ENCODE data around the gene ZNF664.

The ZNF664 gene

DNA sequence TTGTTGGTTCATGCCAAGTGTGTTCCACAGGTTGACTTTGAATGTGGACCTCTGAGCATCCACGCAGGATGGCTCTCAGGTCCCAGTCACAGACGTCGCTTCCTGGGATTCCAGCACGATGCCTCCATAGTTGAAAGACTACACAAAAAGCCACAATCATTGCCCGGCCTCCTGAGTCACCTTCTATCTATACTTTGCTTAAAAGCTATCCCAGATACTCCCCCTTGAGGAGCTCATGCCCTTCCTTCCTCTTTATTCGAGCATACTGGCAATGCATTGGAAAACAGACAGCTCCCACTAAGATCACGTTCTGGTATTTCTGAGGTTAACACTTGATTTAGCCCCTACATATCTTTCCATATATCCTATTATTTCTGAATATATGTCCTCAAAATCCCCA is 40.1 kb downstream of the ZNF664 start:
- DNase-seq: no peak

DNA sequence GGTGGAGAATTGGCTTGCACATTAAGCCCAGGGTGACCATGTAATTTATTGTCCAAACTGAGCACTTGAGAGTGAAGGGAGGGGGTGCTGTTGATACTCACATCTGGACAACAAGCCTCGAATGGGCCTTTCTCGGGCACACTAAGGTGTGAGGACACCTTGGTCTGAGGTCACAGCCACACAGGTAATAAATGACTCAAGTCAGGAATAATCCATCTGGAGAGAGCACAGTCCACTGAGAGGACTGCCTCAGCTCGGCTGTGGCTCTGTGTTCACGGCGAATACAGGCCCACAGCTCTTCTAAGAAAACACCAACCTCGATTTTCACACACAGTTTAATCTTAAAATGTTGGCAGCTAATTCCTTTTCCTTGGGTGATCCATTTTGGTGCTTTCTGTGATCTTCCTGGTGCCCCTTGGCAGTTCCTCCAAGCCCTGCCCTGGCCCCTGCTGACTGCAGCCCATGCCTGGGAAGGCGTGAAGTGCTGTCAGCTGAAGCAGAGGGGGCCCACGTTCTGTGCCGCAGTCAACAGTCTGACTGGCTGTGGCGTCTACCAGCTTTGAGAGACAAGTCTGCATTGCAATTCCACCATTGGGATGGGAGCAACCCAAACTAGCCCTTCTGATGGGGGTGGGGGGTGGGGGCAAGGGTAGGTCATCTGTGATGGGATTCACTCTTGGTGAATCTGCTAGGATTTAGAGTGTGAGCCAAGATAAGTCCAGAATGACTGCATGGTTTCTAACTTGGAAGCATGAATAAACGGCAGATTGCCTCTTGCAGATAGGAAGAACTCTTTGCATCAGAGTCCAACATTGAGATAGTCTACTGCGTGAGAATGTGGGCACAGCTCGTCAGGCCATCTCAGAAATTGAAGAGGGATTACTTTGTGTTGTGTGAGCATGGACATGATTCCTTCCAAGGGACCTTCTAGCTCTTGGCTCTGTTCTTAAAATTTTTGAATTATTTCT is 42.8 kb downstream of the ZNF664 start:
- no peak for DNase-seq

DNA sequence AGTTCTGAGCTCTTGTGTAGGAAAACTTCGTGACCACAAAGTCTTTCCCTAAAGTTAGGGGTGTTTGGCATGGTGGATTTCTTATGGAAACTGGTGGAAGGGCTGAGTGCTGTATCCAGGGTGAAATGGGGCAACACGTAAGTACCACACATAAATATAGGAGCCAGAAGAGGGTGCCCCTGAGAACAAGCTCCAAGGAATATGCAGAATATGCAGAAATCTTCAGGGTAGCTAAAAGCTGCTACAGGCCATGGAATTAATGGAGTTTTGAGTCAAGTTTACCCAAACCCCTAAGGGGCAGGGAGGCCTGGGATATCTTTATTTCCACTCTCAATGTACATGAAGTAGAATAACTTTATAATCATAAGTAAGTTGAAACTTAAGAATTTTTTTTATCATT is 44.0 kb downstream of the ZNF664 start:
- DNase-seq: no peak

DNA sequence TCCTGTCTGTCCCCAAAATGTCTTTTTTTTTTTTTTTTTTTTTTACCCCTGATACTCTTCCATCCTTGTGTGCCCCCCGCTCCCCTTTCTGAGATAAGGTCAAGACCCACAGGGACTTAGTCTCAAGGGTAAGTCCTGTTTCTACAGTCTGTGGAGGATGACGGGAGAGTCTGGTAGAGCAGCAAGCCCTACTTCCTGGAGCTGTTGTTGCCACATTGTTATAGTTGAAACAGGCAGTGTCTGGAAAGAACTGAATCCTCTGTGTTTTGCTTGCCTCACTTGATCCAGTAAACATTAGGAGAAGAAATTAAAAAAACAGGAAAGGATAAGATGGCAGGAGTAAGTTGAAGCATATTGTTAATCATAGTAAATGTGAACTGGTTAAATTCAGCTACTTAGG is 45.5 kb downstream of the ZNF664 start:
- DNase-seq: no peak

DNA sequence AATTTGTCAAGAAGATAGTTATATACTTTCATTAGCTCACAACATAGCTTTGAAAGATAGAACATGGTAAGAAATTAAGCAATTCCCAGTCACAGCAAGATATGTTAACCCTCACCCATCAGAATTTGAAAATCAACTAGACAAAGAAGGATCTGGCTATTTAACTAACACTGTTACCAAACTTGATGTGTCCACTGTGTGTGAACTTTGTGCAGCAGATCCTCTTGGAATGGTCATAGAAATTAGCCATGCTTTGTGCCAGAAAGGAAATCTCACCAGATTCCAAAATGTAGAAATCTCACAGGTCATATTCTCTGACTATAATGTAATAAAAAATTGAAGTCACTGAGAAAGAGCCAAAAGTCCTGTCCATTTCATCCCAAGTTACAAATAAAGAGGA is 46.1 kb downstream of the ZNF664 start:
- DNase-seq: no peak

DNA sequence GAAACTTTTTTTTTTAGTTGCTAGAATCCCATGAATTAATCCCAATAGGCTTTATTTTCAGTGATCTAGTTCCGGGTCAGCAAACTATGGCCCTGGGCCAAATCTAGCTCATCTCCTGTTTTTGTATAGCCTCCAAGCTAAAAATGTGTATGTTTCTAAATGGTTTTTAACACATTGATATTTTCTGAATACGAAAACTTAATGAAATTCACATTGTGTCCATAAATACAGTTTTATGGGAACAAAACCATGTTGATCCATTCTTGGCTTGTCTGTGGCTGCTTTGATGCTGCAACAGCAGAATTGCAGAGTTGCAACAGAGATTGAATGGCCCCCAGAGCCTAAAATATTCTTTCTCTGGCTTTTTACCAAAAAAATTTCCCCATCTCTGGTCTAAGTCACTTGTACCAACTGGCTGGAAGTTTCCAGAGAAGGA is 47.5 kb downstream of the ZNF664 start:
- no peak for DNase-seq

DNA sequence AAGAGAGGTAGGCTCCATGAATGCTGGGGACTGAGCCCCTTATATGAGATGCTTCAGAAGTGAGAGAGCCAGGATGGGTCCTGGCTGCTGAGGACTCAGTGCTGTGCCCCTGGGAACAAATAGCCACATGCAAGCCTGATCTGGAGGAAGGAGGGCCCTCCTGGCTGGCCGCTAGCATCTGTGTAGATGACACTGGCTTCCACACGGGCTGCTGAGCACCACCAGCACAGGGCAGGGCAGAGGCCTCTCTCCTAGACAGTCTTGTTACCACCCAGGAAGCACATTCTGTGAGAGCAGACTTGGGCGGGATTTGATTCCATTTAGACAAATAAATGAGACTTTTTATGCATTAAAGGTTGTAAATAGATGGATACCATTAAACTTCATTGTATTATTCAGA is 48.0 kb downstream of the ZNF664 start:
- DNase-seq: no peak

DNA sequence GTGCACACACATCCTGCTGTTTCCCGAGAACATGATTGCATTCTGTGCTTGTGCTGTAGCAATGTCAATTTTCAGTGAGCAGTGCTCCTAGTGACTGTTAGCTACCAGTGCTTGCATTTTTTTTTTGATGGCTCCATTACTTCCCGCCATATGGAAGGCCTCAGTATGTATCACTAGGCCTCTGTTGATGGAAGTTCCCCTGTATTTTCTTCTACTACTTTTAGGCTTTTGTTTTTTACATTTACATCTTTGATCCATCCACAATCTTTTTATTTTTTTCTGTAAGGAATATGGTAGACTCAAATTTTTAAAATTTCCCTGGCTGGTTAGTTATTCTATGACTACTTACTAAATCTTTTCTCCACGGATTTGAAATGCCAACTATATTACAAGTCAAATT is 49.1 kb downstream of the ZNF664 start:
- no peak for DNase-seq

DNA sequence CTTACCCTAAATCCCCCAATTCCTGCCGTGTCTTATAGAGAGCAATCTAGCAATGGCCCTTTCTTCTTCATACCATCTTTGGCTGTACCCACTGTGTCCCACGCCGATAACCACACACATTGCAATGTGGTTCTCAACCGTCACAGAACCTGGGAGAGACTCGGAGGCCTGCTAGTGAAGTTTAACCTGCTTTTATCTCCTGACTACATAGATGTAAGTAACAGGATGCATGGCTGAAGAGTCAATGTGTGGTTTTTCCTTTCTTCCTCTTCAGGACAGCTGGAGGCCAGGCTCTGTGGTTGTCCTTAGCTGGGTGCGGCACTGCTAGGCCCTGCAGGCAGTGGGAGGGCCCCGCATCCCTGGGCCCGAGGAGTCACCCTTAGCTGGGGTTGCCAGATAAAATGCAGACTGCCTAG is 51.3 kb downstream of the ZNF664 start:
- DNase-seq: no peak

DNA sequence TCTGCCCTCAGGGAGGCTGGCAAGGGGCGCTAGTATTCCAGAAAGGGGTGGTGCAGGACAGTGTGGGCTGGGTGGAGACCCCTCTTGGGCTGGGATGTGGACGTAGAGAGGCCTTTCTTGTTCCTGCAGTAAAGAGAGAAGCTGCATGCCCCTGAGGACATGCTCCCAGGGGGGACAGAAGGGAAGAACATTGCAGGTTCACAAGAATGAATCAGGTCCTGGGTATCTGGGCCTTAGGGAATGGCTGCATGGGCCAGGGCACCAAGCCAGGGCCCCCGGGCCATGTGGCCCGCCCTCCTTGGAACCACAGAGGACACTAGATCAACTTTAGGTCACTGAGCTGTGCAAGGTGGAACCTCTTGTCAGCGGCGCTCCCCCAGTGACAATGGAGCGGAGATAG is 51.8 kb downstream of the ZNF664 start:
- no peak for DNase-seq

DNA sequence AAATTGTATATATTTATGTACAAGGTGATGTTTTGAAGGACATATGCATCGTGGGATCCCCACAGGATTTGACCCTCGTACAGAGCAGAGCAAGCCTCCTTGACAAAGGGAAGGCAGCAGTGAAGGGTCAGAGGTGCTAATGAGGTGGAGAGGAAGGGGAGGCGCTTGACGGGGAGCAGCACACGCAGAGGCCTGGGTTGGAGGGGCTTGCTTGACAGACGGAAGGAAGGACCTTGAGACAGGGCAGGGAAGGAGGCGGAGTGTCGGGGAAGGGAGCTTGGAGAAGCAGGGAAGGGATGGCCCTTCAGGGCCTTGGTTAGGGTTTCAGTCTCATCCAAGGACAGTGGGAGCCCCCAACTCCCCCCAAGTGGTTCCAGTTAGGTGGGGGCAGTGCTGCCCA is 52.6 kb downstream of the ZNF664 start:
- DNase-seq: no peak

DNA sequence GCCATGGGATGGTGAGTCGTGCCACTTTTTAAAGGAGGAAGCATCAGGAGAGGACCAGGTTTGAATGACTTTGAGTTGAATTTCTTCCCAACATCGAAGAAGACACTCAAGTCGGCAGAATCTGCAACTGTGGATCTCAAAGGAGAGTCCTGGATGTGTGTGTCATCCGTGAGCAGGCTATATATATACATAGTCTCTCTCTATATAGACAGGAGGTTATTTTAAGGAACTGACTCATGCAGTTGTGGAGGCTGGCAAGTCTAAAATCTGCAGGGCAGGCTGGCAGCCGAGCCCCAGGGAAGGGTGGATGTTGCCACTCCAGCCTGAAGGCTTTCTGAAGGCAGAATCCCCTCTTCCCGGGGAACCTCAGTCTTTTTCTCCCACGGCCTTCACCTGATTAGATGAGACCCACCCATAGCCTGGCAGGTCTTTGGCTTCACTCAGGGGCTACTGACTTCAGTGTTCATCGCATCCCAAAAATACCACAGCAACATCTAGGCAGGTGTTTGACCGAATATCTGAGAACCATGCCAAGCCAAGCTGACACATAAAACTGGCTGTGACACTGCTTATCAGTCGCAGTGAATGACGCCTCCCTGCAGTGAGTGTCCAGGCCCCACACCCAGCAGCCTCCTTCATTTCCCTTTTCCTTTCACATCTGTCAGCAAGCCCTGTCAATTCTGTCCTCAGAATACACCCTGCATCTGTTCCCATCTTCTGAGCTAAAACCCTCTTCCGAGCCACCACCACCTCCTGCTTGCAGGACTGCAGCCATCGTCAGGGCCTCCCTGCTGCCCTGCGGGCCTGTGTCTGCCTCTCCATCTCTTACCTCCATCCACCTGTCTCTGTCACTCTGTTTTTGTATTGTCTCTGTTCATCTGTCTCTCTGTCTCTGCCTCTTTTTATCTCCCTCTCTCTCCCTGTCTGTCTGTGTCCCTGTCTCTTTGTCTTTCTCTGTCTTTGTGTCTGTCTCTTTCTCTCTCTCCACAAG is 54.0 kb downstream of the ZNF664 start:
- no peak for DNase-seq

DNA sequence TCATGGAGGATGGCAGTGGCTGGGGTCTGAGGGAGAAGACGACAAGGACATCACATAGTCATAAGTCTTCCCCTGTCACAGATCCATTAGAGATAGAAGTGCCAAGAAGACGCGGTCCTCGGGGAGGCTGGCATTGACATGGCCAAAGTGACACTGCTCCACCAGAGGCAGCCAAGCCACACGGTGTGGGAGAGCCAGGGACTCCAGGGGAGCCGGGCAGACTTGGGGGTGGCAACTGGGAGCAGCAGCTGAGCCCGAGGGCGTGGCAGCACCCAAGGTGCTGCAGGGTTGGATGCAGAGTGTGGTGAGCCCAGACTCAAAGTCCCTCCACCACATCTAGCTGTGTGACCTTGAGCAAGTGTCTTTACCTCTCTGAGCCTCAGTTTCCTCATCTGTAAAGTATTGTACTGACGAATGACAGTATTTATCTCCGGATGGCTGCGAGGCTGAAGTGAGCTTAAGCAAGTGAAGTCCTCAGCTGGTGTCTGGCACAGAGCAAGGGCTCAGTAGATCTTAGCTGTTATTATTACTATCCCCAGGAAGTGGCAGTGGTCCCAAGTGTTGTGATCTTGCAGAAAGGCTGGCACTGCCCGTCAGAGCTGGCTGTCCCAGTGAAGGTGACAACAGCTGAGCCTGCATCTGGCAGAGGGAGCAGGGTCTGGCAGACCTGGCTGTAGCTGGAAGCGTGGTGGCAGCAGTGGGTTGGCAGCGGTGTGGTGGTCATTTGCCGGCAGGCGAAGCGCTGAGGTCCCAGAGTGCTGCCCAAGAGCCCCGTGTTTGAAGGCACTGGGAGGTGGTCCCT is 54.9 kb downstream of the ZNF664 start:
- DNase-seq: no peak

DNA sequence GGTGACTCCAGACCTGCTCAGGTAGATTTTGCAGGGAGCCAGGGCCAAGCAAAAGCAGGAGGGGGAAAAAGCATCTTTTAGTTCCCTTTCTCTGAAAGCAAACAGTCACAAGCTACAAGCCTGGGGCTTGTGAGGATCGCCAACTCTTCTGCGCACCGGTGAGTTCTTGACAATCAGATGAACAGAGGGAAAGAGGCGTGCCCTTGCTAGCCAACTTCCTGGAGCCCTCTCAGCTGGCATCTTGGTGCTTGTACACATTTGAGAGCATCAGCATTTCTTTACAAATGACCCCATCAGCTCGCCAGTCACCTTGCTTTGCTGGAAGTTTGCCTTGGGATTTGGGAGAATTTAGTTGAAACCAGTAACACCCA is 55.5 kb downstream of the ZNF664 start:
- no peak for DNase-seq

DNA sequence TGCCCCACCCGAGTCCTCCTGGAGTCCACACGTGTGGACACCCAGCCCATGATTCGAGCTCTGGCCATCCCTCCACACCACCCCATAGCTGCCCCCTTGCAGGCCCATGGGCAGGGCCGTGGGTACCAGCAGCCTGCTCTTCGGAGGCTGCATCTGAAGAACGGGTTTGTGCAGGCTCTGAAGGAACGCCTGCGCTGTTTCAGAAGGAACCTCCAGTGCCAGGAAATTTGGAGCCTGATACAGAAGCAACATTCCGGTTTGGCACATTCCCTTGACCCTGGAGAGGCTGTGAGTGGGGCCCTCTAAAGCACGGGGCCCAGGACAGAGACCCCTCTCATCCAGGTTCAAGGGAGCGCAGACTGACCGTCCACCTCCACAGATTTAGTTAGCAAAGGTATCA is 57.0 kb downstream of the ZNF664 start:
- no peak for DNase-seq

DNA sequence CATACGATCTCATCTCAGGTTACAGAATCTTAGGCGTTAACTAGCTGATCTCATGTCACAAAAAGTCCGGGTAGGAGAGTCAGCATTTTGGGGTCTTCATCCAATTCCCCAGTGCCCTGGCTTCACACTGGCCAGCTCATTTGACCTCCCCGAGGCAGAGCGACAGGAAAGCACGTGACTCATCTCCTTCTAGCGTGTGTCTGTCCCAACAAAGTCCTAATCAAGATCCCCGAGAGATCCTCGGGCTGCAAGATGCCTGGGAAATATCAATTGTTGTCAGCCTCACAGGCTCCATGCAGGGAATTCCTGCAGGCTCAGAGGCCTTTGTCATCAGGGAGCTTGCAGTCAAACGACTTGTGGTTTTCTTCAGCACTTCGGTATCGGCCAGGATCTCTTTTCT is 57.5 kb downstream of the ZNF664 start:
- DNase-seq: no peak

DNA sequence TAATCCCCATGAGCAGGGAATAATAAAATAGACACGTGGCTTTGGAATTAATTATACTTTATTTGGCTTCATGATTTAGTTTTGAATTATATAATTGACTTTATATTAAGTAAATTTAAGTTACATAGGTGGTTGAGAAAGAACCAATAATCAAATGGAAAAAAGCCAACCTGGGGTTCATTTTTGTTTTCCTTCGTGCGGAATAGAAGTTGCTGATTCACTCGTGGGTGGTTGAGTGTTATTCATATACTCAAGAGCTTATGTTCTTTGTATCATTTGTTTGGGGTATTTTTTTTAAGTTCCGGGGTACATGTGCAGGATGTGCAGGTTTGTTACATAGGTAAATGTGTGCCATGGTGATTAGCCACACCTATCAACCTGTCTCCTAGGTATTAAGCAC is 58.0 kb downstream of the ZNF664 start:
- no peak for DNase-seq

DNA sequence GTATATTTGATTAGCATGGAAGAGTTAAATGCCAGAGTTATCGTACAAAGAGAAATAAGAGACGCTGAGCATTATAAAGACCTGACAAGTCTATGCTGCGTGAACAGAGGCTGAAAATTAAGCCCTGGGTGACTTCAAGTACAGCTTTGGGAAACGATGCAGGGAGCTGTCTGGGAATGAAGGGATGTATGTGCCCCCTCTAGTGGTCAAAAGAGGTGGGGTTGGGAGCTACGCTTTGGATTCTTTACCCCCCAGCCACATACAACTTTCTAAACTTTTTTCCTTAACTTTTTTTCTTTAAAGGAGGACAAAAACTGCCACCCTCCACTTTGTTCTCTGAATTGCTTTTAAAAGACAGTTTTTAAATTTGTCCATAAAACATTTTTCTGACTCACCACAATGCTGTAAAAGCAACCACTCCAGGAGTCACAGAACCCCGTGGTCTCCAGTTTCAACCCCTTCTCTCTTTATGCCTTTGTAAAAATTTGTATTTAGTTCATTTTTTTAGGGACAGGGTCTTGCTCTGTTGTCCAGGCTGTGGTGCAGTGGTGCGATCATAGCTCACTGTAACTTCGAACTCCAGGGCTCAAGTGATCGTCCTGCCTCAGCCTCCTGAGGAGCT is 59.4 kb downstream of the ZNF664 start:
- no peak for DNase-seq

DNA sequence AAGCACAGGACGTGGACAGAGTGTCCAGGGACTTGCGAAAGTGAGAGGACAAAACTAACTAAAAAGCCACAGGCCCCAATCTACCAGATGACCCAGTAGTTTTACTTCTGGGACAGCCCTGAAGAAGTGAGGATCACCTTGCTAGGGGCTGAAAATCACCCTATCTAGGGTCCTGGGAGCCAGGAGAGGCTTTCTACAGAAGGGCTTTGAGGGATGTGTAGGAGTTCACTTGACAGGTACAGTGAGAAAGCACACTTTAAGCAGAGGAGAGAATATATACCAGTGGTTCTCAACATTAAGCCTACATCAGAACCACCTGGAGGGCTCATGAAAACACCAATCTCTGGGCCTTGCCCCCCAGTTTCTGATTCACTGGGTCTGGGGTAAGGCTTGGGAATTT is 60.8 kb downstream of the ZNF664 start:
- no peak for DNase-seq

DNA sequence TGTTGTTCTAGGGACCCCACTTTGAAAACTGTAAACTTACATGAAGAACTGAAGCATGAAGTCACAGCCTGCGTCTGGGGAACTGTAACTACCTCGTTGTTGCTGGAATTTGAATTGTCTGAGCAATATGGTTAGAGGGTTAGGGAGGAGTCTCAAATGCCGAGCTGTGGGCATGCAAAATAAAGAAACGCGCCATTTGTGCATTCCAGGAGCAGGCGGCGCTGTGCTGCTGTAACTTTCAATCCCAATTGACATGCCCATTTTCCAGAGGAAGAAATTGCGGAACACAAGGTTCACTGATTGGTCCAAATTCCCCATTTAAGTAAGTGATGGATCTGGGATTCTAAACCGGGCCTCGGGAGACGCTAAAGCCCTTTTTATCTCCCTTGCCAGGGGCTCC is 61.3 kb downstream of the ZNF664 start:
- no peak for DNase-seq

DNA sequence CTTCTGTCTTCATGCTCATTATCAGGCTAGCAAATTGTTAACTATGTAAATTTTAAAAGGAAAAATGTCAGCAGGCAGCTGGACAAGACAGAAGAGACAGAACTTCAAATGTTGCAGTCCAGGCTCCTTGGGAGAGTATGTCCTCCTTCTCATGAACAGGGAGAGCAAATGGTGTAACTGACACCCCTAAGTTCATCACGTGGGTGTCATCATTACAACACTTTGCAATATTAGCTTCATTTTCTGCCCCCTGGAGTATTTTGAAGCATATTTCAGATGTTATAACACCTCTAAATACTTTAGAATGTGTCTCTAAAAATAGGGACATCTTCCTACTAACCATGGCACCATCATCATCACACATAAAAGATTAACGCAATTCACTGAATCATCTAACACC is 62.1 kb downstream of the ZNF664 start:
- no peak for DNase-seq

DNA sequence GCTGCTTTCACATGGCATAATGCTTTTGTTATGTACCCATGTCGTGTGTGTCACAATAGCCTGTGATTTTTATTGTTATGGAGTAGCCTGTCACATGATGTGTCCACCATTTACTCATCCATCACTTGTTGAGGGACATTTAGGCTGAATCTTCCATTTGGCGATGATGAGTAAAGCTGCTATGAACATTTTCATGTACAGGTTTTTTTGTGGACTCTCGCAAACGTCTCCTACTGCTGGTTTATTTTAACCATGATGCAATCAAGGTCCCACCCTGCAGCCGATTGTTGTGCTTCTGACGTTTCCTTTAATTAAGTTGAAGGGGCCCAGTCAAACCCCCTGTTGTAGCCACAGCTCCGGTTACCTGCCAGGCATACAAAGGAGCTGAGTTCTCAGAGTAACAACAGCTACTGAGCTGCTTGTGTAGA is 63.2 kb downstream of the ZNF664 start:
- no peak for DNase-seq
